ENCODE data around the gene TGIF2.

The TGIF2 gene

DNA sequence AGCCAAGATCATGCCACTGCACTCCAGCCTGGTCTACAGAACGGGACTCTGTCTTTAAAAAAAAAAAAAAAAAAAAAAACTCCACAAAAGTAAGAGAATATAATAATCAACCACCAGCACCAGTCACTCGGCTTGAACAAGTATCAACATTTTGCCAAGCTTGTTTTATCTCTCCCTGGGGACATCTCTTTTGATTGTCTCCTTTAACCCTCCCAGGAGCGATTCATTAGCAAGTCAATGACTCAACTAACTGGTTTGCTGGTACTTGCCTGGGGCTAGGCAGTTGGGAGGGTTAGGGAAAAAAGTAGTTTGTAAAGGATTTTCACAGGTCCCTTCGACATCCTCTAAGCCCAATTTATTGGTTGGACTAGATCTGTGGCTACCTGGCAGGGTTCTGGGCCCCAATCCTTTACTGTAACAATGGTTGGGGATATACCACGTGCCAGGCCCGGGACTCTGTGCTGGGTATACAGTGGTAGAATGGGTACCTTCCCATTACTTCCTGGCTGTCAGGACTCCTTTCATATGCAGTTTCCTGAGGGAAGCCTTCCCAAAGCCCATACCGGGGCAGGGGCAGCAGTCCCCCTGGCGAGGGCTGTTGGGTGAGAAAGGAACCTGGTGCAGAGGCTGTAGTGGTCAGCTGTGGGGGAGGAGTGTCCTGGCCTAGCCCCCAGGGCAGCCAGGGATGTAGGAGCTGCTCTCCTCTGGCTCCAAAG lies 12.2 kb downstream of the TGIF2 start:
- FAIRE-seq (no peak), DNase-seq (ENCODE audit: insufficient read length) (no peak)
- TF ChIP-seq TAF1 (IDR thresholded peaks at IDR 0.05; ENCODE audit: borderline replicate concordance, low read depth, low read length) (no peak), POLR2A (IDR thresholded peaks at IDR 0.05; ENCODE audit: low read depth, low read length) (no peak; the same call in 1 of the 2 replicates), POLR2AphosphoS5 (IDR thresholded peaks at IDR 0.05; ENCODE audit: low read depth, low read length) (no peak; the same call in none of the 2 replicates)

GRCh38 chr20:36587388-36588070 lies 14.1 kb downstream of the TGIF2 start:
- TF ChIP-seq POLR2A (IDR thresholded peaks at IDR 0.05; ENCODE audit: low read depth, low read length), result no peak
- no peak for TF ChIP-seq POLR2AphosphoS5 (IDR thresholded peaks at IDR 0.05; ENCODE audit: low read depth, low read length)
- no peak for TF ChIP-seq TAF1 (IDR thresholded peaks at IDR 0.05; ENCODE audit: borderline replicate concordance, low read depth, low read length)
- DNase-seq (ENCODE audit: insufficient read length), result no peak
- FAIRE-seq, result no peak

DNA sequence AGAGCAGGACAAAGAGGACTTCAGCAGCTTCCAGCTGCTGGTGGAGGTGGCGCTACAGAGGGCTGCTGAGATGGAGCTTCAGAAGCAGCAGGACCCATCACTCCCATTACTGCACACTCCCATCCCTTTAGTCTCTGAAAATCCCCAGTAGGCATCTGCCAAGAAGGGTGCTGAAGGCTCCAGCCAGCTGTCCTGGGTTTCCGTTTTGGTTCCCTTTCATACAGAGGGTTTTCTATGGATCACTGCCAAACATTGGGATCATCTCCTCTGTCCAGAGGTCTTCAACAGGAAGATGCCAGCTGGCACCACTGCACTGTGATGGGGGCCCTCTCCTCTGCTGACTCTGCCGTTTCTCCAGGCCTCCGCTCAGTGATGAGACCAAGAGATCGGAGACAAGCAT lies 17.9 kb downstream of the TGIF2 start:
- DNase-seq (ENCODE audit: insufficient read length) (no peak), FAIRE-seq (no peak)
- TF ChIP-seq TAF1 (IDR thresholded peaks at IDR 0.05; ENCODE audit: borderline replicate concordance, low read depth, low read length), result no peak
- no peak for TF ChIP-seq POLR2AphosphoS5 (IDR thresholded peaks at IDR 0.05; ENCODE audit: low read depth, low read length)
- no peak for TF ChIP-seq POLR2A (IDR thresholded peaks at IDR 0.05; ENCODE audit: low read depth, low read length)

GRCh38 chr20:36591854-36592641 lies 18.7 kb downstream of the TGIF2 start:
- TF ChIP-seq TAF1 (IDR thresholded peaks at IDR 0.05; ENCODE audit: borderline replicate concordance, low read depth, low read length) (no peak), POLR2AphosphoS5 (IDR thresholded peaks at IDR 0.05; ENCODE audit: low read depth, low read length) (no peak), POLR2A (IDR thresholded peaks at IDR 0.05; ENCODE audit: low read depth, low read length) (no peak)
- no peak for DNase-seq (ENCODE audit: insufficient read length)
- FAIRE-seq, result no peak

GRCh38 chr20:36593347-36593929 lies 20.0 kb downstream of the TGIF2 start:
- FAIRE-seq, result no peak
- no peak for DNase-seq (ENCODE audit: insufficient read length)
- no peak; the same call in 1 of the 2 replicates for TF ChIP-seq POLR2AphosphoS5 (IDR thresholded peaks at IDR 0.05; ENCODE audit: low read depth, low read length)
- no peak for TF ChIP-seq POLR2A (IDR thresholded peaks at IDR 0.05; ENCODE audit: low read depth, low read length)
- no peak for TF ChIP-seq TAF1 (IDR thresholded peaks at IDR 0.05; ENCODE audit: borderline replicate concordance, low read depth, low read length)

DNA sequence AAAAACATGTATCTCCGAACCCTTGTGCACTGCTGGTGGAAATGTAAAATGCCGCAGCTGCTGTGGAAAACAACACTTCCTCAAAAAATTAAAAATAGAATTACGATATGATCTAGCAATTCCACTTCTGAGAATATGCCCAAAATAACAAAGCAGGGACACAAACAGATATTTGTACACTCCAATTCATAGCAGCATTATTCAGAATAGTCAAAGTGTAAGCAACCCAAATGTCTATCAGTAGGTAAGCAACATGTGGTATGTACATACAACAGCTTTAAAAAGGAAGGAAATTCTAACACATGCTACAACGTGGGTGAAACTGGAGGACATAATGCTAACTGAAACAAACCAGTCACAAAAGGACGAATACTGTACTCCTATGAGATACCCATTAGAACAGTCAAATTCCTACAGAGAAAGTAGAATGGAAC lies 26.5 kb downstream of the TGIF2 start:
- TF ChIP-seq POLR2AphosphoS5 (IDR thresholded peaks at IDR 0.05; ENCODE audit: low read depth, low read length), result no peak
- no peak for TF ChIP-seq TAF1 (IDR thresholded peaks at IDR 0.05; ENCODE audit: borderline replicate concordance, low read depth, low read length)
- no peak for TF ChIP-seq POLR2A (IDR thresholded peaks at IDR 0.05; ENCODE audit: low read depth, low read length)
- DNase-seq (ENCODE audit: insufficient read length) (no peak), FAIRE-seq (peak; percentile 80)

GRCh38 chr20:36601540-36601939 lies 28.1 kb downstream of the TGIF2 start:
- FAIRE-seq (no peak), DNase-seq (ENCODE audit: insufficient read length) (no peak)
- TF ChIP-seq POLR2AphosphoS5 (IDR thresholded peaks at IDR 0.05; ENCODE audit: low read depth, low read length) (no peak), TAF1 (IDR thresholded peaks at IDR 0.05; ENCODE audit: borderline replicate concordance, low read depth, low read length) (no peak), POLR2A (IDR thresholded peaks at IDR 0.05; ENCODE audit: low read depth, low read length) (no peak)

DNA sequence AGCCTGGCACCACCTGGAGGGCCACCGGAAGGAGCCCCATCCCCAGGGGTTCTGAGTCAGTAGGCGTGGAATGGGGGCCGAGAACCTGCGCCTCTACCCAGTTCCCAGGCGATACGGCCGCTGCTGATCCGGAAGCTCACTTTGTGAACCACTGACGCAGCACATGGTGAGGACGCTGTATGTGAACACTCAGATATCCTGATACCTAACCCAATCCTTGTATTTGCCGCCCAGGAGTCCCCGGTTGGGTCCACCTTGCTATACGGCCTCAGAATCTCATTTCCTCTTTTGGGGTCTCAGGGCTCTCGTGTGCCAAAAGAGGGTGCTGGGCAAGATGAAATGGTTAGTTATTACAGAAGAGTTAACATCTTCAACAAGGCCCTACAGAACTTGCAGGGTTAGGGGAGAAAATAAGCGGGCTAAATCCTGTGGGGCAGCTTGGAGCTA lies 31.6 kb downstream of the TGIF2 start:
- FAIRE-seq, result no peak
- DNase-seq (ENCODE audit: insufficient read length), result peak; percentile 49
- peak; percentile 57; the same call in 1 of the 2 replicates for TF ChIP-seq POLR2A (IDR thresholded peaks at IDR 0.05; ENCODE audit: low read depth, low read length)
- TF ChIP-seq TAF1 (IDR thresholded peaks at IDR 0.05; ENCODE audit: borderline replicate concordance, low read depth, low read length), result no peak; the same call in 1 of the 2 replicates
- peak; percentile 69 for TF ChIP-seq POLR2AphosphoS5 (IDR thresholded peaks at IDR 0.05; ENCODE audit: low read depth, low read length)

- DNase-seq (ENCODE audit: insufficient read length), result peak; percentile 79
- peak; percentile 100 for FAIRE-seq
Observed at GRCh38 chr20:36605399-36606157, 32.2 kb downstream of the TGIF2 start, which contains the start of gene RAB5IF. Gene RAB5IF (plus strand): TSS chr20:36605779. CDS start chr20:36605952, 173 bp downstream.

More at GRCh38 chr20:36605399-36606157, 32.2 kb downstream of the TGIF2 start, which contains the start of gene RAB5IF:
- TF ChIP-seq POLR2A (IDR thresholded peaks at IDR 0.05; ENCODE audit: low read depth, low read length) (peak; percentile 89), POLR2AphosphoS5 (IDR thresholded peaks at IDR 0.05; ENCODE audit: low read depth, low read length) (peak; percentile 94), TAF1 (IDR thresholded peaks at IDR 0.05; ENCODE audit: borderline replicate concordance, low read depth, low read length) (peak; percentile 25)

Data from GM12892 (cell line).